Common myeloid progenitor, CD34-positive (primary cell): ENCODE measurements around the gene SPACA7.

Source experiments
- CTCF ChIA-PET: fragments of 350-600 bp; sonication (Branson Sonifier 250); formaldehyde crosslinking; loops from one replicate; lab custom pipeline; 2021; ENCODE audit warnings: antibody characterized with exemption; lab: Charles Lee
- POLR2A ChIA-PET: fragments of 350-600 bp; sonication (Branson Sonifier 250); formaldehyde crosslinking; loops from one replicate; lab custom pipeline; 2021; ENCODE audit warnings: antibody characterized with exemption; lab: Charles Lee
- DNase-seq, 3 donors: peaks; one replicate each; pipeline versions ENCODE4 v3.0.0 to v3.0.0-alpha.2; 2013
- H3K27ac ChIP-seq, 2 experiments: 1 replicate in 1 of 2; 2 replicates in 1 of 2; pipeline ENCODE4 v1.7.0; 2013; ENCODE audit warnings: inconsistent platforms in 2 of 2, low read length in 2 of 2, mild to moderate bottlenecking in 2 of 2, low read depth in 1 of 2, moderate library complexity in 1 of 2; ENCODE audit not compliant: severe bottlenecking in 2 of 2, insufficient read depth in 1 of 2, poor library complexity in 1 of 2
- H3K27me3 ChIP-seq, 5 experiments: replicated peaks in 2 of 5; 1 replicate in 3 of 5; 2 replicates in 2 of 5; pipeline versions ENCODE4 v1.6.1 to v1.7.0; 2013; ENCODE audit warnings: low read length in 4 of 5, mild to moderate bottlenecking in 2 of 5, moderate library complexity in 2 of 5, inconsistent platforms in 1 of 5; ENCODE audit not compliant: insufficient read depth in 5 of 5, control insufficient read depth in 4 of 5
- H3K36me3 ChIP-seq, 4 experiments: 1 replicate in 2 of 4; 2 replicates in 2 of 4; pipeline versions ENCODE4 v1.6.1 to v1.7.0; 2013; ENCODE audit warnings: low read length in 3 of 4, control low read depth in 1 of 4, mild to moderate bottlenecking in 1 of 4; ENCODE audit not compliant: control insufficient read depth in 4 of 4, insufficient read depth in 4 of 4
- H3K4me1 ChIP-seq, 4 experiments: 1 replicate in 3 of 4; 2 replicates in 1 of 4; pipeline versions ENCODE4 v1.6.1 to v1.7.1; 2013; ENCODE audit warnings: low read length in 3 of 4, mild to moderate bottlenecking in 3 of 4, control low read depth in 1 of 4, inconsistent platforms in 1 of 4, moderate library complexity in 1 of 4; ENCODE audit not compliant: control insufficient read depth in 4 of 4, insufficient read depth in 4 of 4; ENCODE audit errors: control extremely low read depth in 1 of 4
- H3K4me3 ChIP-seq, 7 experiments: 1 replicate in 4 of 7; 2 replicates in 3 of 7; pipeline versions ENCODE4 v1.5.1 to v1.7.0; 2013; ENCODE audit warnings: mild to moderate bottlenecking in 7 of 7, low read length in 6 of 7, moderate library complexity in 6 of 7, inconsistent platforms in 2 of 7, low read depth in 2 of 7, control low read depth in 1 of 7; ENCODE audit not compliant: insufficient read depth in 4 of 7, control insufficient read depth in 1 of 7; ENCODE audit errors: extremely low read depth in 1 of 7
- H3K9me3 ChIP-seq, 5 experiments: 1 replicate in 4 of 5; 2 replicates in 1 of 5; pipeline versions ENCODE4 v1.6.1 to v1.7.1; 2013; ENCODE audit warnings: low read length in 4 of 5, mild to moderate bottlenecking in 2 of 5, inconsistent platforms in 1 of 5, low read depth in 1 of 5, moderate library complexity in 1 of 5; ENCODE audit not compliant: control insufficient read depth in 4 of 5, insufficient read depth in 2 of 5; ENCODE audit errors: control extremely low read depth in 1 of 5
- WGBS: methylation state at CpG from one replicate; pipeline ENCODE4 v1.1.5; 2013; ENCODE audit not compliant: insufficient coverage; 5-methylcytosine and 5-hydroxymethylcytosine counted together

The SPACA7 gene

DNA sequence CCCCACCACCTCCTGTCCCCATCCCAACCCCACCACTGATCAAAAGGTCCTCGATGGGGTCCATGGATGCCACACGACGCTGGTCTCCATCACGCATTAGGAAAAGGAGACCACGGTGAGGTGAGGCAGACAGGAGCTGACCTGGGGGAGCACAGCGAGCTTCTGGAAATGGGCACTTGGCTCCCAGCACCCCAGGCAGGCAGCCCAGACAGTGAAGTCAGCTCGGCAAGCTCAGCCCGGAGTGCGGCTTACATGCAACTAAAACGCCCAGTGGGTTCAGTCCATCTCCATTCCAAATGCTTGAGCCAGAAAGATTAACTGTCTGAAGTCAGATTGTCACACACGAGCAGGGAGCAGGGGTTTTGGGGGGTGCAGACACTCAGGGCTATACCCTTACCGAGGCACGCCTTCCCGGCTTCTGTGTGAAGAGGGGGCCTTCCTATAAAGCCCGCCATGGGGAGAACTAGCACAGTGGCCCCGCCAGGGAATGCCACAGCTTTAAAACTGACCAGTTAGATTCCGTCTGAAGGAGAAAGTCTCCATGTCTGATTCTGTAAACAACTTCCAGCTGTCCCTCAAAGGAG lies 79.4 kb downstream of the SPACA7 start:
- H3K4me3 ChIP-seq = no peak overlapping the region
- CTCF ChIA-PET = interaction anchor here (1.1 to 1.6 kb wide), 2 partner anchors 10 to 982 kb away, joined by 3 read pairs; no protein-coding TSS in a partner anchor
- WGBS = 89% methylated on average over 17 of the region's 17 CpGs

DNA sequence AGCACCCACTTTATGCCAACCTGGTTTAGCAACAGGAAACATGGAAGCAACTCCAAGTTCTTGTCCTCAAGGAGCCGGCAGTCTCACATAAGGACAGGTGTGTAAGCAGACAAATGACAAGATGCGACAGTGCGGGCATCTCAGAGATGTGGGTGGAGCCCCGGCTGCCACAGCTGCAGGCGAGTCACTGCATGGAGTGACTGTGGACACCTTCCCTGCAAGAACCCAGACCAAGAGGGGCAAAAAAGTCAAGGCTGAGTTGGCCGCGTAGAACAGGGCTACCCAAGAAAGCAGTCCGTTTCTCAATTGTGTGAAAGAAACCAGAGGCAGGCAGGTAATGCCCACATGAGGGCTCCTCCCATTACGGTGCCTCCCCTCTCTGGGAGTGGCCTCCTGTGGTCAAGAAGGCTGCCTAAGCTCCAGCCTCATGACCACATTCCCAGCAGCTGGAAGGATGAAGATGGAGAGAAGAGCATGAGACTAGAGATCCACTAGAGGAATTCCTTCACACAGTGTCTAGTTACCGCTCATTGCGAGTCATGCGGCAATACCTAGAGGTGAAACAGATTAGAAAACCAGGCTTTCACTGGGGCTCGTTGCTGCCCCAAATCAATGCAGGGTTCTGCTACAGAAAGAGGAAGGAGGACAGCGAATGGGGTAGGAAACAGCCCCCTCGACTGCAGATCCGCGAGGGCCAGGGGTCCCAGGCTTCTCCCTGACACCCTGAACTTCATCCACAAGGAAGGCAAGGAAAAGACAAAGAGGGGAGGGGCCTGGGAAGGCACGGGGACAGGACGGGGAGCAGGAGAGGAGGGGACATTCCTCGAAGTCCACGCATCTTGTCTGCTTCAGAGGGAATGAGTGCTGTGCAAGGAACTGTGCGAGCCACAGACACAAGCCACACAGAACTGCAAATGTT lies 80.2 kb downstream of the SPACA7 start:
- H3K36me3 ChIP-seq = no peaks in the 10 kb centered on the region
- 89% methylated on average over 17 of the region's 22 CpGs for WGBS
- H3K9me3 ChIP-seq = peaks cover 0 to 6% (median 0%) of the 10 kb centered on the region in 5 experiments
- DNase-seq = no peak
- peaks cover 0 to 48% (median 0%) of the 10 kb centered on the region in 5 experiments for H3K27me3 ChIP-seq
- H3K4me3 ChIP-seq = no peak overlapping the region
- no peak overlapping the region for H3K27ac ChIP-seq
- ChIA-PET POLR2A (no interaction called here), CTCF (interaction anchor here (1.1 to 1.6 kb wide), 2 partner anchors 11 to 982 kb away, joined by 3 read pairs; no protein-coding TSS in a partner anchor)
- peaks cover 0 to 6% (median 0%) of the 10 kb centered on the region in 4 experiments for H3K4me1 ChIP-seq

More for the DNA sequence above, 79.4 kb downstream of the SPACA7 start:
- Histone ChIP-seq H3K27me3 (peaks cover 0 to 44% (median under 1%) of the 10 kb centered on the region in 5 experiments), H3K27ac (no peak overlapping the region), H3K4me1 (peaks cover 0 to 1% (median 0%) of the 10 kb centered on the region in 4 experiments), H3K9me3 (peaks cover 0 to 6% (median 0%) of the 10 kb centered on the region in 5 experiments), H3K36me3 (no peaks in the 10 kb centered on the region)
- POLR2A ChIA-PET = no interaction called here
- DNase-seq = no peak

- 93% methylated on average over 5 of the region's 9 CpGs for WGBS
- H3K36me3 ChIP-seq = no peaks in the 10 kb centered on the region
- no peak overlapping the region for H3K27ac ChIP-seq
- peaks cover 0 to 6% (median 0%) of the 10 kb centered on the region in 4 experiments for H3K4me1 ChIP-seq
- H3K27me3 ChIP-seq = peaks cover 0 to 45% (median 0%) of the 10 kb centered on the region in 5 experiments
- H3K9me3 ChIP-seq = peaks cover 0 to 10% (median 4%) of the 10 kb centered on the region in 5 experiments
- POLR2A ChIA-PET = no interaction called here
- CTCF ChIA-PET = no interaction called here
- no peak overlapping the region for H3K4me3 ChIP-seq
- no peak for DNase-seq
Measured at GRCh38 chr13:112457081-112457480, 80.9 kb downstream of the SPACA7 start.

GRCh38 chr13:112457485-112457884 lies 81.3 kb downstream of the SPACA7 start:
- H3K4me3 ChIP-seq = no peak overlapping the region
- 92% methylated on average over 13 of the region's 13 CpGs for WGBS
- peaks cover 0 to 6% (median 0%) of the 10 kb centered on the region in 4 experiments for H3K4me1 ChIP-seq
- no peaks in the 10 kb centered on the region for H3K36me3 ChIP-seq
- DNase-seq = no peak
- no peak overlapping the region for H3K27ac ChIP-seq
- POLR2A ChIA-PET = no interaction called here
- H3K9me3 ChIP-seq = peaks cover 1 to 14% (median 8%) of the 10 kb centered on the region in 5 experiments
- peaks cover 0 to 47% (median 2%) of the 10 kb centered on the region in 5 experiments for H3K27me3 ChIP-seq
- CTCF ChIA-PET = no interaction called here

DNA sequence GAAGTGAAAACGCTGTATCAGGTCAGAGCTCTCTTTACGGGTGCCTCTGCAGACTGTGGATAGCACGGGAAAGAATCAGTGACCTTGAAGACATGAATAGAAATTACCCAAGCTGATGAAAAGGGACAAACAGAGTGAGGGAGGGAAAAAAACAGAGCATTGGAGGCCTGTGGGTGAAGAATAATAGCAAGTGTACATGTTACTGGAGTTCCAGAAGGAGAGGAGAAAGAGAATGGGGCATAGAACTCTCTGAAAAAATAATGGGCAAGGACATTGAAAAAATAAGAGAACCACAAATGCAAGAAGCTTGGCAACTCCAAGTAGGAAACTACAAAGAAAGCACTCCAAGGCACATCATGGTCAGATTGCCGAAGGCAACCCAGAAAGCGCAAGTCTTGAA lies 86.3 kb downstream of the SPACA7 start:
- WGBS = 100% methylated on average over 5 of the region's 5 CpGs
- no peak for DNase-seq
- ChIA-PET POLR2A (no interaction called here), CTCF (no interaction called here)
- peaks cover 3 to 23% (median 8%) of the 10 kb centered on the region in 5 experiments for H3K9me3 ChIP-seq
- H3K4me3 ChIP-seq = no peak overlapping the region
- H3K4me1 ChIP-seq = peaks cover 0 to 6% (median 0%) of the 10 kb centered on the region in 4 experiments
- H3K27me3 ChIP-seq = peaks cover 0 to 37% (median 4%) of the 10 kb centered on the region in 5 experiments
- no peaks in the 10 kb centered on the region for H3K36me3 ChIP-seq
- no peak overlapping the region for H3K27ac ChIP-seq

- Histone ChIP-seq H3K4me3 (no peak overlapping the region), H3K27ac (no peak overlapping the region), H3K27me3 (peaks cover 0 to 37% (median 4%) of the 10 kb centered on the region in 5 experiments), H3K9me3 (peaks cover 3 to 26% (median 8%) of the 10 kb centered on the region in 5 experiments), H3K4me1 (peaks cover 0 to 6% (median 0%) of the 10 kb centered on the region in 4 experiments), H3K36me3 (no peaks in the 10 kb centered on the region)
- POLR2A ChIA-PET = no interaction called here
- CTCF ChIA-PET = no interaction called here
- WGBS = 94% methylated on average over 13 of the region's 14 CpGs
- no peak for DNase-seq
Measured at GRCh38 chr13:112464720-112465119, 88.6 kb downstream of the SPACA7 start.
